IPS-18c (cell line): ENCODE results near the gene SLX9.

Source experiments
- H3K4me3 ChIP-seq: 2 replicates; pipeline ENCODE4 v1.7.0; 2013; ENCODE audit warnings: low read depth, mild to moderate bottlenecking, low read length, moderate library complexity; ENCODE audit not compliant: insufficient read depth
- H3K9me3 ChIP-seq: one replicate; pipeline ENCODE4 v1.6.1; 2013; ENCODE audit warnings: mild to moderate bottlenecking, low read length, moderate library complexity; ENCODE audit not compliant: control insufficient read depth, insufficient read depth

The SLX9 gene

DNA sequence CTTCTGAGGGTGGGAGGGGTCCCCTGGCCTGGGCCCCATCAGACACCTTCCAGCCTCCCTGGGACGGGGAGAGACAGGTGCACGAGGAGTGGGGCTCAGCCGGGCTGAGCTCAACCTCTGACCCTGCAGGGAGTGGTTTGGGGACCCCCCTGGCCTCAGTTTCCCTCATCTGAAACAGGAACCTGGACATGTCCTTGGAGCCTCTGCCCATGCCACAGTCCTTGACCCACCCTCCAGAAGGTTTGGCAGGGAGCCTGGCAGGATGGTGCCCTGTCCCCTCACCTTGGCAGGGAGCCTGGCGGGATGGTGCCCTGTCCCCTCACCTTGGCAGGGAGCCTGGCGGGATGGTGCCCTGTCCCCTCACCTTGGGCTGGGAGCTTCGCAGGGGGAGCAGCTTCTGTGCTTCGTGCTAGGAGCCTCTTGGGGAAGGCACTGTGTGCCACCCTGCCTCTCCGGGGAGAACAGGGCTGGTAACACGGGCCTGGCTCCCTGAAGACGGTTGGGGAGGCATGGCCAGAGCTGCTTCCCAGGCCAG, 58.3 kb downstream of the SLX9 start:
- H3K9me3 ChIP-seq: no peaks in the 10 kb centered on the region

DNA sequence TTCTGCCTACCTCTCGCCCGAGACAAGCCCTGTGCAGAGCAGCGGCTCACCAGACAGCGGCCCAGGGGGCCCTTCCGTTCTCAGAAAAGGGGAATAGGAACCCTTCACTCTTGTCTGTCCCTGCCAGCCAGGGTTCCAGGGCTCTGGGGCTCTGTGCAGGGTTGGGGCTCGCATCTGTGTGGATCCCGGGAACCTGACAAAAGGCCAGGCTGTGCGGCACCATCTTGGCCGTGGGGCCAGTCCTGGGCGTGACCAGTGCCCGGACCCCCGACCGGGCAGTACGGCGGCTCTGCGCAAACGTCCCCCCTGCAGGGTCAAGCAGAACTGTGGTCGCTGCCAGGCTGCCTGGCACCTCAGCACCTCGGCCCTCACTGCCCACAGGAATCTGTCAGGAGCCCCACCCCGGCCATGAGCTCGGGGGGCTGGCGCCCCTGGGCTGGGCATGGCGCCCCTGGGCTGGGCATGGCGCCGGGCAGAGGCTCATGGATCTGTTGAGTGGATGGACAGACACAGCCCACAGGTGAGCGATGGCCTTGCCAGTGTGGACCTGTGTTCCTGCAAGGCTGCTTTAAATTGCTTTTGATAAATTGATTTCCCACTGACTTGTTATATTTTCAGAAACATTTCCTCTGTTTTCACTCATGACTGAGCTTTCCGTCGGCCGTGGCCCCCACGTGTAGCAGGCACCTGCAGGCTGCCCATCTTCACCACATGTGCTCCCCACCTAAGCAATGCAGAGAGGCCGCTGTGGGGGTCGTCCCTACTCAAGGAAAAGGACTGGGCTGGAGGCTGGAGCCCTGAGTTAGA, 59.0 kb downstream of the SLX9 start:
- H3K4me3 ChIP-seq: no peak overlapping the region
- H3K9me3 ChIP-seq: no peaks in the 10 kb centered on the region

More for the DNA sequence above, 58.3 kb downstream of the SLX9 start:
- no peak overlapping the region for H3K4me3 ChIP-seq

GRCh38 chr21:44999428-44999971, 59.7 kb downstream of the SLX9 start:
- Histone ChIP-seq H3K9me3 (no peaks in the 10 kb centered on the region), H3K4me3 (no peak overlapping the region)

DNA sequence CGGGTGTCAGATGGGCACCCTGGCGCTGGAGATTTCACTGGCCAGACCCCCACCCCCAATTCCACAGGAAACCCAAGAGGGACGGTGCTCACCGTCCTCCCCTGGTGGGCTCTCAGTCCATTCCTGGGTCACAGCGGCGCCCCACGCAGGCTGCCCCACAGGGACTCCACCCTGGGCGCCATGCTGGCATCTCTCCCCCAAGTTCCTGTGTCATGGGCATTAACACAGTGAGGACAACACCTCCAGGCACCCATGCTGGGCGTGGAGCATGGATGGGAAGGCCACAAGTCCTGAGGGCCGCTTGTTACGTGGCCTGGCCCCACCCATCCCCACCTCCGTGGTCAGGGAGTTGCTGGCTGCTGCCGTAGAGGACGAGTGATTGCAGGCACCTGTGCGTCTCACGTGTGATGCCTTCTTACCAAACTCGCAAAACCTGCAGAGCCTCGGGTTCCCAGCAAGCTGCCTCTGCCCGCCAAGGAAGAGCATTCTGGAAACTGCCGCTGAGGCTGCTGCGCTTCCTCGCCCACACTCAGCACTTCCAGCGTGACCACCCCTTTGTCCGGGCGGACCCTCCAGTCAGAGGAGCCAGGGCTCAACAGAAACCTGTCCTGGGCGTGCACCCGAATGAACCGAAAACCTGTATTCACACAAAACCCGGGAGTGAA, 60.3 kb downstream of the SLX9 start:
- Histone ChIP-seq H3K9me3 (no peaks in the 10 kb centered on the region), H3K4me3 (no peak overlapping the region)

DNA sequence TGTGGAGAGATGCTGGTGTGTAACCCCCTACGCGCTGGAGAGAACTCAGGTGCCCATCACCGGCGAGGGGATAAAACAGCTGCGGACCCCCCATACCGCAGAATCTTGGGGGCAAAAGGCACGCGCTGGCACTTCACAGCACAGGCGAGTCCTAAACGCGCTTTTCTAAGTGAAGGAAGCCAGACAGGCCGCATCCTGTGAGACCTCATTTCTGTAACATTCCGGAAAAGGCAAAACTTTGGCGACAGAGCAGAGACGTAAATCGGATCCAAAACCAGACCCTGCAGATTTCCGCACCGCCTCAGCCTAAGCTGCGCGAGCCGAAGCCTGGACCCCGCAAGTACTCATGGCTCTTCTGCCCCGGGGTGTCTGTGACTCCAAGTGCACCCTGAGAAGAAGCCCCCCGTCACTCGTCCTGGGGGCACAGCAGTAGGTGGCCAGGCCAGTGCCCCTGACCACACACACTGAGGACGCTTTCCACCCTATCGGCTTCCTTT, 60.9 kb downstream of the SLX9 start:
- no peak overlapping the region for H3K4me3 ChIP-seq
- H3K9me3 ChIP-seq: no peaks in the 10 kb centered on the region

GRCh38 chr21:45001134-45002095, 61.6 kb downstream of the SLX9 start:
- Histone ChIP-seq H3K9me3 (no peaks in the 10 kb centered on the region), H3K4me3 (no peak overlapping the region)

- Histone ChIP-seq H3K9me3 (no peaks in the 10 kb centered on the region), H3K4me3 (no peak overlapping the region)
Measured at GRCh38 chr21:45002381-45003204, 62.8 kb downstream of the SLX9 start.

- H3K9me3 ChIP-seq: no peaks in the 10 kb centered on the region
- H3K4me3 ChIP-seq: no peak overlapping the region
Measured at GRCh38 chr21:45003331-45004058, 63.7 kb downstream of the SLX9 start.

GRCh38 chr21:45004059-45004422, 64.2 kb downstream of the SLX9 start:
- no peak overlapping the region for H3K4me3 ChIP-seq
- H3K9me3 ChIP-seq: no peaks in the 10 kb centered on the region

DNA sequence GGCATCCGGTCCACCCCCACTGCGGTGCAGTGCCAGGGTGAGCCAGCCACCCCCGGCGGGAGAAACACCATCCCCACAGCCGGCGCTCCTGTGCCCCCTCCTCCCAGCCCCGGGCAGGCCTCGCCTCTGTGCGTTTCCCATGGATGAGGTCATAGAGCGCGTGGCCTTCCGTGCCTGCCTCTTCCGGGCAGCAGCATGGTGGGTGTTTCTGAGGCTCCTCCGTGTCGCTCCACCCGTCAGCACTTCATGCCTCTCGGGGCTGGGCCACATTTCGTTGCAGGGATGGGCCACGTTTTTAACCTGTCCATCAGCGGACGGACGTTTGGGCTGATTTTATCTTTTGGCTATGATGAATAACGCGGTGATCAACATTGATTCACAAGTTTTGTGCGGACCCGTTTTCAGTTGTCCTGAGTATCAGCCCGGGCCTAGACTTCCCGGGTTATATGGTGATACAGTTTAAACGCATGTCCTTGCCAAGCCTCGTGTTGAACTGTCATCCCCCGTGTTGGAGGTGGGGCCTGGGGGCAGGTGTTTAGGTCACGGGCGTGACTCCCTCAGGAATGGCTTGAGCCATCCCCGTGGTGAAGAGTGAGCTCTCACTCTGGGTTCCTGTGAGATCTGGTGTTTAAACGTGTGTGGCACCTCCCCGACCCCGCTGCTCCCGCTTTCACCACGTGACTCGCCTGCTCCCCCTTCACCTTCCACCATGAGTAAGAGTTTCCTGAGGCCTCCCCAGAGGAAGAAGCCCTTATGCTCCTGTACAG, 64.8 kb downstream of the SLX9 start:
- no peaks in the 10 kb centered on the region for H3K9me3 ChIP-seq
- no peak overlapping the region for H3K4me3 ChIP-seq

- no peak overlapping the region for H3K4me3 ChIP-seq
- no peaks in the 10 kb centered on the region for H3K9me3 ChIP-seq
Measured at GRCh38 chr21:45006536-45007095, 66.8 kb downstream of the SLX9 start.

DNA sequence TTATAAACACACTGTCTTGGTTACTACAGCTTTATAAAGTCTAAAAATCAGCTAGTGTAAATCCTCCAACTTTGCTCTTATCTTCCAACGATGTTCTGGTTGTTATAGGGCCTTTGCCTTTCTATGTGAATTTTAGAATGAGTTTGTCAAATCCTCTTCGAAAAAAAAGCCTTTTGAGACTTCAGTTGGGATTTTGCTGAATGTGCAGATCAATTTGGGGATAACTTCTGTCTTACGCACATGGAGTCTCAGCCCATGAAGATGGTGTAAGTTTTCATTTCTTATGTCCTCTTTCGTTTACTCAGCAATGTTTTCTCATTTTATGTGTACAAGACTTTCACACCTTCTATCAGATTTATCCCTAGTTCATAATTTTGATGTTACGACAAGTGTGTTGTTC, 69.8 kb downstream of the SLX9 start:
- Histone ChIP-seq H3K4me3 (no peak overlapping the region), H3K9me3 (peaks cover 2% of the 10 kb centered on the region)

GRCh38 chr21:45010096-45010495, 70.3 kb downstream of the SLX9 start:
- H3K9me3 ChIP-seq: peaks cover 2% of the 10 kb centered on the region

GRCh38 chr21:45010860-45011259, 71.0 kb downstream of the SLX9 start:
- no peak overlapping the region for H3K4me3 ChIP-seq
- peaks cover 2% of the 10 kb centered on the region for H3K9me3 ChIP-seq

More at GRCh38 chr21:45010096-45010495, 70.3 kb downstream of the SLX9 start:
- no peak overlapping the region for H3K4me3 ChIP-seq

DNA sequence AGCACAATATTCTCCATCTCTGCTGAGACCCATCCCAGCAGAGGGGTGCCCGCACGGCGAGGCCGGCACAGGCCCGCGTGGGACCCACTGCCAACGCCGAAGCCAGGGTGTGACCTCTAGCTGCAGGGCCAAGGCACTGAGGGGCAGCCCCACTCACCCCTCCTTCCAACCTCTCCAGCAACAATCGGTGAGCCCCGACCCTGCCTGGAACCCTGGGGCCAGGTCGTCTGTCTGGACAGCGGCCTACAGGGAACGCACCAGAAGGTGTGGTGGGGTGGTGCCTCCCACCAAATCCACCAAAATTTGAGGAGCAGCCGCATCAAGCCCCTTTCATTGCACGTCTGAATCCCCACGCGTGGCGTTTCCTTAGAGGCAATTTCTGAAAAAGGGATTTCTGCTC, 71.6 kb downstream of the SLX9 start:
- H3K4me3 ChIP-seq: no peak overlapping the region
- peaks cover 2% of the 10 kb centered on the region for H3K9me3 ChIP-seq
